Stimulated activated CD4-positive, alpha-beta T cell treated with anti-CD3 and anti-CD28 coated beads, TNF-alpha, amount 100 ng/mL, for 4 hours (primary cell): Measurements from ENCODE around the gene ATF6.
A peak's percentile ranks its signal among the peaks of the same experiment; 100 is the strongest.
"Not testable (repeated sequence)": the region's sequence is repeated elsewhere in the genome, so short reads cannot be mapped to it uniquely, and the experiment has no call there.

Source experiments
- DNase-seq, 3 experiments: peaks; one replicate each; pipeline ENCODE4 v3.0.0-alpha.2; 2020; ENCODE audit warnings: low read depth in 3 of 3

The ATF6 gene

GRCh38 chr1:161735837-161736236 lies 30.3 kb upstream of the ATF6 start:
- no peak for DNase-seq

GRCh38 chr1:161736335-161736969 lies 29.7 kb upstream of the ATF6 start:
- DNase-seq = no peak

- no peak for DNase-seq
These were observed 28.5 kb upstream of the ATF6 start for GRCh38 chr1:161737625-161738024.

- DNase-seq = no peak
These were observed 27.4 kb upstream of the ATF6 start for GRCh38 chr1:161738627-161739287.

- no peak for DNase-seq
These were observed 26.1 kb upstream of the ATF6 start for GRCh38 chr1:161739865-161740566.

GRCh38 chr1:161740921-161741320 lies 25.2 kb upstream of the ATF6 start:
- DNase-seq = no peak

- no peak for DNase-seq
These were observed 22.9 kb upstream of the ATF6 start for GRCh38 chr1:161743231-161743630.

- no peak for DNase-seq
These were observed 18.3 kb upstream of the ATF6 start for GRCh38 chr1:161747801-161748200.

GRCh38 chr1:161749509-161750407 lies 16.4 kb upstream of the ATF6 start, which contains the start of gene DUSP12:
DUSP12 (plus strand) TSS chr1:161749786; CDS start chr1:161749802, 16 bp downstream.
- DNase-seq = peak; percentile 67 to 72 (median 72)

GRCh38 chr1:161763522-161764098 lies 2.5 kb upstream of the ATF6 start:
- peak in 1 of 3 experiments; percentile 22 for DNase-seq

GRCh38 chr1:161768461-161768860 lies 2.3 kb downstream of the ATF6 start:
- DNase-seq = no peak

- no peak for DNase-seq
These were observed 3.0 kb downstream of the ATF6 start for GRCh38 chr1:161768986-161769672.

- DNase-seq = not testable (repeated sequence)
These were observed 3.5 kb downstream of the ATF6 start for GRCh38 chr1:161769673-161770045.

- DNase-seq = no peak
These were observed 4.1 kb downstream of the ATF6 start for GRCh38 chr1:161770250-161770649.

GRCh38 chr1:161771161-161771560 lies 5.0 kb downstream of the ATF6 start:
- no peak for DNase-seq

- no peak for DNase-seq
These were observed 5.9 kb downstream of the ATF6 start for GRCh38 chr1:161771973-161772372.

- DNase-seq = no peak
These were observed 6.3 kb downstream of the ATF6 start for GRCh38 chr1:161772397-161772796.

GRCh38 chr1:161773791-161774190 lies 7.7 kb downstream of the ATF6 start:
- no peak for DNase-seq

GRCh38 chr1:161777261-161777660 lies 11.1 kb downstream of the ATF6 start:
- no peak for DNase-seq

GRCh38 chr1:161778522-161778921 lies 12.4 kb downstream of the ATF6 start:
- no peak for DNase-seq

- no peak for DNase-seq
These were observed 13.3 kb downstream of the ATF6 start for GRCh38 chr1:161779393-161779792.
